Cardiac muscle cell (in vitro differentiated cells and primary cell): ENCODE data around the gene PIK3R1. TPM values are rescaled to one million over a fixed set of nuclear protein-coding genes. Genes with fewer than 3 reads are reported as not detected.
A peak's percentile ranks its signal among the peaks of the same experiment; 100 is the strongest.

Source experiments
- DNase-seq, 2 donors: peaks; one replicate each; pipeline versions ENCODE4 v3.0.0 to v3.0.0-alpha.2; 2010 to 2017; ENCODE audit warnings: low read depth in 1 of 2, low spot score in 1 of 2
- H3K27ac ChIP-seq: fragments of 200-600 bp; sonication (generic); 2 replicates; pipeline ENCODE4 v1.5.1; 2016
- H3K27me3 ChIP-seq: fragments of 200-600 bp; sonication (generic); 2 replicates; pipeline ENCODE4 v1.6.0; 2016; ENCODE audit warnings: control low read depth
- H3K36me3 ChIP-seq: fragments of 200-600 bp; sonication (generic); 2 replicates; pipeline ENCODE4 v1.5.1; 2016; ENCODE audit warnings: control low read depth
- H3K4me1 ChIP-seq: fragments of 200-600 bp; sonication (generic); 2 replicates; pipeline ENCODE4 v1.8.1; 2017; ENCODE audit warnings: low read depth, mild to moderate bottlenecking, mixed run types
- H3K4me3 ChIP-seq: fragments of 200-600 bp; sonication (generic); 2 replicates; pipeline ENCODE4 v1.5.1; 2016; ENCODE audit warnings: mild to moderate bottlenecking
- H3K9me3 ChIP-seq: fragments of 200-600 bp; sonication (generic); 2 replicates; pipeline ENCODE4 v1.5.1; 2017; ENCODE audit warnings: low read depth, mild to moderate bottlenecking, control low read depth
- polyA plus RNA-seq: library from polyadenylated mRNA; unstranded; fragments of >200 nt; fragmentation: Nextera tagmentation; extraction: Ambion mirVana; gene quantifications from 2 replicates; pipeline ENCODE4 v1.2.1, GENCODE V29; 2016
- total RNA-seq: library from RNA; depleted of rRNA; stranded (reverse); fragments of >200 nt; gene quantifications from 2 replicates; pipeline ENCODE4 v1.2.3, GENCODE V29; 2016
- TF ChIP-seq, protein P1 (sequence below): IDR thresholded peaks from 2 replicates; pipeline ENCODE4 v1.5.1; 2012; ENCODE audit warnings: low read depth, mild to moderate bottlenecking, low read length

Gene PIK3R1
- total and polyA plus RNA-seq, 2 experiments from 2014 or later, result 15.1 to 17.5 TPM

DNA sequence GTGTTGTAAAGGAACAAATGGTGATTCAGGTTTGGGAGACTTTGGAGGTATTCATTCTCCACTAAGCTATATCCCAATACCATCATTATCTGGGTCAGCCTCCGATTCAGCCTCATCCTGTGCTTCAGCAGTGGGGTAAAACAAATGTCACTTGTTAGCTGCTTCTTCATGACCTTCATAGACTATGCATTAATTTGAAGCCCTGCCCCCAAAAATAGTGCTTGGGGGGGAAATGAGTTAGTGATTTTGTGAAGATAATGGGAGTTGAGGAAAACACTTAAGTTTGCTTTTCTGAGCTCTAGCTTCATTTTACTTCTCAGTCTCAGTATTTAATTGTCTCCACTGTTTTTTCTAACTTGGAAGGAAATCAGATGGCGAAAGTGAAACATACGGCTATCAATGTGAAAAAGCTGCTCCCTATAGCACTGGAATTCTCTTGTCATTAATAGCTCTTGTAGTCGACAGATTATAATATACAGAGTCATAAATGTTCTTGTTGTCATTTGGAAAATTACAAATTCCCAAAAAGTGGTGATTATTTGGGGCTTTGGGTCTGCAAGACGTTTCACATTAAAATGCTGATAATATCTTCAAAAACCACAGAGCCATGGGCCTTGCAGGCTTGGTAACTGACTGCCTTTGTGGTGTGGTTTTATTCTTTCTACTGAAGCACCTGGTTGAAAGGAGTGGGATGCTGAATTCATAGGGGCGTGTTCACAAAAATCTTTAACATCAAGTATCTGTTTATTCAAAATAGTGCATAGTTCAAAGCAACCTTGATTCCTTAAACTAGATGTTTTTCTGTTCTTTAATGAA is 40.0 kb downstream of the PIK3R1 start:
- Histone ChIP-seq H3K27ac (no peak overlapping the region), H3K9me3 (no peaks in the 10 kb centered on the region)
- TF ChIP-seq, protein P1, sequence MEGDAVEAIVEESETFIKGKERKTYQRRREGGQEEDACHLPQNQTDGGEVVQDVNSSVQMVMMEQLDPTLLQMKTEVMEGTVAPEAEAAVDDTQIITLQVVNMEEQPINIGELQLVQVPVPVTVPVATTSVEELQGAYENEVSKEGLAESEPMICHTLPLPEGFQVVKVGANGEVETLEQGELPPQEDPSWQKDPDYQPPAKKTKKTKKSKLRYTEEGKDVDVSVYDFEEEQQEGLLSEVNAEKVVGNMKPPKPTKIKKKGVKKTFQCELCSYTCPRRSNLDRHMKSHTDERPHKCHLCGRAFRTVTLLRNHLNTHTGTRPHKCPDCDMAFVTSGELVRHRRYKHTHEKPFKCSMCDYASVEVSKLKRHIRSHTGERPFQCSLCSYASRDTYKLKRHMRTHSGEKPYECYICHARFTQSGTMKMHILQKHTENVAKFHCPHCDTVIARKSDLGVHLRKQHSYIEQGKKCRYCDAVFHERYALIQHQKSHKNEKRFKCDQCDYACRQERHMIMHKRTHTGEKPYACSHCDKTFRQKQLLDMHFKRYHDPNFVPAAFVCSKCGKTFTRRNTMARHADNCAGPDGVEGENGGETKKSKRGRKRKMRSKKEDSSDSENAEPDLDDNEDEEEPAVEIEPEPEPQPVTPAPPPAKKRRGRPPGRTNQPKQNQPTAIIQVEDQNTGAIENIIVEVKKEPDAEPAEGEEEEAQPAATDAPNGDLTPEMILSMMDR, result no peak

DNA sequence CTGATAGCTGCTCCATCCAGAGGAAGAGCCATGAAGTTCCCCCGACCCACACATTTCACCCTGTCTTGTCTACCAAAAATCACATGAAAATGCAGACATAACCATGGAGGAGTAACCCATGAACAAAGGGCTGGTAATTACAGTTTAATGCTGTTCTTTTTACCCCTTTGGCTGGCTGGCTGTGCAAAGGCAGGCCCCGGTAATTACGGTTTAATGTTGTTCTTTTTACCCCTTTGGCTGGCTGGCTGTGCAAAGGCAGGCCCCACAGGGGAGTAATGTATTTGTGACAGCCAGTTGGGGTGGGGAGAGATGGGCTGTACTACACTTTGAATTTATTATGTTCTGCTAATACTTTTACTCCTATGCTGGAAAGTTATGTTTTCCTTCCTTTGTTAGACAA is 41.7 kb downstream of the PIK3R1 start:
- H3K27me3 ChIP-seq, result no peaks in the 10 kb centered on the region
- TF ChIP-seq, protein P1, result no peak
- no peak overlapping the region for H3K27ac ChIP-seq
- H3K4me1 ChIP-seq, result peaks cover 30% of the 10 kb centered on the region
- H3K4me3 ChIP-seq, result no peak overlapping the region
- no peaks in the 10 kb centered on the region for H3K9me3 ChIP-seq
- H3K36me3 ChIP-seq, result no peaks in the 10 kb centered on the region
- DNase-seq, result no peak

More for the DNA sequence above, 40.0 kb downstream of the PIK3R1 start:
- Histone ChIP-seq H3K36me3 (no peaks in the 10 kb centered on the region), H3K4me1 (peaks cover 47% of the 10 kb centered on the region), H3K4me3 (no peak overlapping the region), H3K27me3 (no peaks in the 10 kb centered on the region)
- DNase-seq, result no peak

DNA sequence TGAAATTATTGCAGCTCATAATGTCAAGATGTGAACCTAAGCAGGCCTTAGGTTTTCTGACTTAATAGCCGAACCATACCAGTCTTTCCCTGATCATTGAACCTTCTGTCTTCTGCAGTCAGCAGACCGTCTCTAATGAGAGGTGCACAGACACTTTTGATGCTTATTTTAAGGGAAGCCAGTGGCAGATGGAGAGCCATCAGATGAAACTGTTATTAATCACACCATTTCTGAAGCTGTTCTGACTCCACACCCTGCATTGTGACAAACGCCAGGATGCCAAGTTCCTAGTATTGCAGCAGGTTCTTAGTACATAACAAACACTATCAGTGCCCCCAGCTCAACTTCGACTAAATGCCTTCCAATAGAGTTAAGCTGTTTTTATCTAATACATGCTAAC is 43.0 kb downstream of the PIK3R1 start:
- peak overlapping the region; percentile 4 for H3K27ac ChIP-seq
- H3K36me3 ChIP-seq, result no peaks in the 10 kb centered on the region
- DNase-seq, result no peak
- H3K4me1 ChIP-seq, result peaks cover 30% of the 10 kb centered on the region
- no peaks in the 10 kb centered on the region for H3K9me3 ChIP-seq
- H3K27me3 ChIP-seq, result no peaks in the 10 kb centered on the region
- TF ChIP-seq, protein P1, result no peak
- H3K4me3 ChIP-seq, result no peak overlapping the region

DNA sequence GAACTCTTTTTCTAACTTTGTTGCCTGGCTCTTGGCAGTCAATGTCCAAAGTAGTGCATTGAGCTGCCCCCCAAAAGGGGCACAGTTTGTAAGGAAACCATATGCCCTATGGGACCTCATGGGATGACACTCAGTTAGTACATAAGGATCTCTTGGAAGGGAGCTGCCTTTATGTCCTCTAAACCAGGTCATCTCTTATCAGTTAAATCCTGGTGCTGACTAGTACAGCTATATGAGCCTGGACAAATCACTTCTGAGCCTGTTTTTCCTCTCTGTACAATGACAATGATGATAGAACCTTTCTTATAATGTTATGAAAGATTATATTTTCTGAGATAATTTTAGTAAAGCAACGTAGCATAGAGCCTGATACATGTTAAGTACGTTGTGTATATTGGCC is 44.1 kb downstream of the PIK3R1 start:
- no peaks in the 10 kb centered on the region for H3K9me3 ChIP-seq
- TF ChIP-seq, protein P1, result no peak
- no peak for DNase-seq
- H3K36me3 ChIP-seq, result no peaks in the 10 kb centered on the region
- peaks cover 40% of the 10 kb centered on the region for H3K4me1 ChIP-seq
- H3K27ac ChIP-seq, result no peak overlapping the region
- no peaks in the 10 kb centered on the region for H3K27me3 ChIP-seq
- no peak overlapping the region for H3K4me3 ChIP-seq

DNA sequence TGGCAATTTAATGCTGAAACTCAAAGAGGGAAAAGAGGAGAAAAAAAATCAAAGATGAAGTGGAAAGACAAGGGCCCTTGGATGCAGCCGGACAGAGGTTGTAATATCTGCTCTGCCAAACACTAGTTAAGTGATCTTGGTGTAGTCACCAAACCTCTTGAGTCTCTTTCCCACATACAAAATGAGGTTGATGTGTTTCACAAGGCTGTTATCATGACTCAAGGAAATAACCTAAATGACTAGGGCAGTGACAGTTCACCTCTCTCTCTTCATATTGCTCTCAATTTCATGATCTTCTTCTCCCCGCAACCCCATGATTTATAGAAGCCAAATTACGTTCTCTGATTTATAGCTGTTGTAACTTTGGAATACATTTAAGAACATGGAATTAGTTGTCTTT is 44.9 kb downstream of the PIK3R1 start:
- no peaks in the 10 kb centered on the region for H3K9me3 ChIP-seq
- TF ChIP-seq, protein P1, result no peak

More for the DNA sequence above, 44.9 kb downstream of the PIK3R1 start:
- no peak for DNase-seq
- H3K27ac ChIP-seq, result no peak overlapping the region
- peaks cover 41% of the 10 kb centered on the region for H3K4me1 ChIP-seq
- H3K27me3 ChIP-seq, result no peaks in the 10 kb centered on the region
- H3K4me3 ChIP-seq, result no peak overlapping the region
- H3K36me3 ChIP-seq, result no peaks in the 10 kb centered on the region
